HuH-7 (cell line): ENCODE data around the gene ANKRD61.
"Not testable (repeated sequence)": the region's sequence is repeated elsewhere in the genome, so short reads cannot be mapped to it uniquely, and the experiment has no call there.

ENCODE experiments used
- DNase-seq: peaks from one replicate; pipeline ENCODE4 v3.0.0; 2011; ENCODE audit warnings: low spot score

ANKRD61 gene

GRCh38 chr7:6032167-6032566 is 991 bp downstream of the ANKRD61 start:
- no peak for DNase-seq

- DNase-seq: no peak
Observed at GRCh38 chr7:6032641-6033040, 1.5 kb downstream of the ANKRD61 start.

- no peak for DNase-seq
Observed at GRCh38 chr7:6035165-6035564, 4.0 kb downstream of the ANKRD61 start.

GRCh38 chr7:6035686-6036085 is 4.5 kb downstream of the ANKRD61 start:
- no peak for DNase-seq

- DNase-seq: no peak
Observed at GRCh38 chr7:6049780-6050179, 18.6 kb downstream of the ANKRD61 start.

- DNase-seq: not testable (repeated sequence)
Observed at GRCh38 chr7:6051185-6051584, 20.0 kb downstream of the ANKRD61 start.

GRCh38 chr7:6056616-6057015 is 25.4 kb downstream of the ANKRD61 start:
- no peak for DNase-seq

- DNase-seq: no peak
Observed at GRCh38 chr7:6057316-6058129, 26.3 kb downstream of the ANKRD61 start.

GRCh38 chr7:6059941-6060340 is 28.8 kb downstream of the ANKRD61 start:
- DNase-seq: not testable (repeated sequence)

- DNase-seq: no peak
Observed at GRCh38 chr7:6071406-6071805, 40.2 kb downstream of the ANKRD61 start.

GRCh38 chr7:6074612-6075380 is 43.6 kb downstream of the ANKRD61 start:
- no peak for DNase-seq

GRCh38 chr7:6078548-6078947 is 47.4 kb downstream of the ANKRD61 start:
- no peak for DNase-seq

GRCh38 chr7:6083047-6083446 is 51.9 kb downstream of the ANKRD61 start:
- not testable (repeated sequence) for DNase-seq
